Neuronal stem cell (in vitro differentiated cells): ENCODE data around the gene PCID2.

Source experiments
- DNase-seq: peaks from one replicate; pipeline ENCODE4 v3.0.0-alpha.2; 2013; ENCODE audit warnings: low spot score
- H2AFZ ChIP-seq: one replicate; pipeline ENCODE4 v1.6.1; 2013; ENCODE audit warnings: mild to moderate bottlenecking, low read length, inconsistent platforms
- H2AK5ac ChIP-seq: 2 replicates; pipeline ENCODE4 v1.6.1; 2013; ENCODE audit warnings: low read depth, mild to moderate bottlenecking, inconsistent platforms, low read length, moderate library complexity, mixed read lengths
- H2BK120ac ChIP-seq: 2 replicates; pipeline ENCODE4 v1.6.1; 2013; ENCODE audit warnings: low read depth, mild to moderate bottlenecking, inconsistent platforms, low read length, moderate library complexity, mixed read lengths
- H2BK12ac ChIP-seq: one replicate; pipeline ENCODE4 v1.6.1; 2013; ENCODE audit warnings: low read length, inconsistent platforms
- H2BK15ac ChIP-seq: 2 replicates; pipeline ENCODE4 v1.6.1; 2013; ENCODE audit warnings: mild to moderate bottlenecking, low read length, inconsistent platforms, mixed read lengths
- H2BK5ac ChIP-seq: one replicate; pipeline ENCODE4 v1.6.1; 2013; ENCODE audit warnings: inconsistent platforms, mild to moderate bottlenecking, low read length, moderate library complexity
- H3K14ac ChIP-seq: one replicate; pipeline ENCODE4 v1.6.1; 2013; ENCODE audit warnings: low read length, inconsistent platforms
- H3K18ac ChIP-seq: 2 replicates; pipeline ENCODE4 v1.6.1; 2013; ENCODE audit warnings: low read length, inconsistent platforms
- H3K23ac ChIP-seq: 2 replicates; pipeline ENCODE4 v1.6.1; 2013; ENCODE audit warnings: low read depth, mild to moderate bottlenecking, mixed read lengths, low read length, inconsistent platforms; ENCODE audit not compliant: poor library complexity
- H3K27ac ChIP-seq: replicated peaks from 3 replicates; pipeline ENCODE4 v1.5.1; 2013; ENCODE audit warnings: low read length, inconsistent platforms
- H3K27me3 ChIP-seq, 3 experiments: 2 replicates each; pipeline ENCODE4 v1.6.1; 2013; ENCODE audit warnings: low read length in 3 of 3, mild to moderate bottlenecking in 2 of 3, inconsistent platforms in 1 of 3, low read depth in 1 of 3, mixed read lengths in 1 of 3, moderate library complexity in 1 of 3; ENCODE audit not compliant: control insufficient read depth in 3 of 3, insufficient read depth in 3 of 3
- H3K36me3 ChIP-seq, 2 donors: replicated peaks in 1 of 2; 2 replicates each; pipeline ENCODE4 v1.6.1; 2013; ENCODE audit warnings: low read length in 2 of 2; ENCODE audit not compliant: control insufficient read depth in 2 of 2, insufficient read depth in 2 of 2
- H3K4ac ChIP-seq: 2 replicates; pipeline ENCODE4 v1.6.1; 2013; ENCODE audit warnings: inconsistent platforms, mild to moderate bottlenecking, low read length, moderate library complexity
- H3K4me1 ChIP-seq, 2 donors: 1 replicate in 1 of 2; 2 replicates in 1 of 2; pipeline ENCODE4 v1.6.1; 2013; ENCODE audit warnings: low read length in 2 of 2, low read depth in 1 of 2; ENCODE audit not compliant: control insufficient read depth in 2 of 2, insufficient read depth in 1 of 2
- H3K4me2 ChIP-seq: one replicate; pipeline ENCODE4 v1.6.1; 2013; ENCODE audit warnings: mild to moderate bottlenecking, low read length, inconsistent platforms; ENCODE audit not compliant: insufficient read depth, poor library complexity, severe bottlenecking
- H3K4me3 ChIP-seq, 2 donors: 2 replicates each; pipeline ENCODE4 v1.5.1; 2013; ENCODE audit warnings: low read length in 2 of 2, mild to moderate bottlenecking in 2 of 2, inconsistent platforms in 1 of 2, moderate library complexity in 1 of 2
- H3K79me1 ChIP-seq: one replicate; pipeline ENCODE4 v1.6.1; 2013; ENCODE audit warnings: low read depth, mild to moderate bottlenecking, inconsistent platforms, low read length, moderate library complexity
- H3K9ac ChIP-seq: one replicate; pipeline ENCODE4 v1.6.1; 2013; ENCODE audit warnings: mild to moderate bottlenecking, low read depth, low read length, inconsistent platforms; ENCODE audit not compliant: poor library complexity
- H3K9me3 ChIP-seq, 2 donors: replicated peaks in 1 of 2; 2 replicates each; pipeline versions ENCODE3 to v1.6.1; 2013; ENCODE audit warnings: low read length in 2 of 2, mild to moderate bottlenecking in 2 of 2, inconsistent platforms in 1 of 2, low read depth in 1 of 2, mixed read lengths in 1 of 2, moderate library complexity in 1 of 2; ENCODE audit not compliant: control insufficient read depth in 2 of 2, insufficient read depth in 1 of 2
- H4K8ac ChIP-seq: one replicate; pipeline ENCODE4 v1.6.1; 2013; ENCODE audit warnings: low read depth, mild to moderate bottlenecking, inconsistent platforms, low read length, moderate library complexity
- H4K91ac ChIP-seq: one replicate; pipeline ENCODE4 v1.6.1; 2013; ENCODE audit warnings: low read length, low read depth, mild to moderate bottlenecking, inconsistent platforms; ENCODE audit not compliant: poor library complexity
- WGBS, 2 donors: extraction: QIAGEN DNeasy Blood & Tissue Kit; methylation state at CpG; one replicate each; pipeline ENCODE4 v1.1.7; 2013; ENCODE audit warnings: missing lambda C conversion rate in 2 of 2, mixed read lengths in 1 of 2; ENCODE audit not compliant: insufficient read length in 2 of 2, insufficient replicate concordance in 1 of 2; ENCODE audit errors: extremely low coverage in 2 of 2; 5-methylcytosine and 5-hydroxymethylcytosine counted together

Gene PCID2

GRCh38 chr13:113145496-113145895, 63.0 kb downstream of the PCID2 start:
- no peak overlapping the region for H2BK5ac ChIP-seq
- no peak overlapping the region for H3K4ac ChIP-seq
- no CpG with 5 or more reads among the region's 12 CpGs for WGBS, 2 donors
- no peak overlapping the region for H3K27ac ChIP-seq
- no peak overlapping the region for H4K91ac ChIP-seq
- H3K9me3 ChIP-seq: no peaks in the 10 kb centered on the region
- H2BK120ac ChIP-seq: no peak overlapping the region
- no peak overlapping the region for H3K9ac ChIP-seq
- peaks cover 3% of the 10 kb centered on the region for H3K79me1 ChIP-seq
- H3K4me3 ChIP-seq: no peak overlapping the region
- no peaks in the 10 kb centered on the region for H3K27me3 ChIP-seq
- H2AK5ac ChIP-seq: no peak overlapping the region
- no peak overlapping the region for H2AFZ ChIP-seq
- H2BK15ac ChIP-seq: no peak overlapping the region
- no peak overlapping the region for H3K4me2 ChIP-seq
- H4K8ac ChIP-seq: no peak overlapping the region
- no peak overlapping the region for H2BK12ac ChIP-seq
- no peaks in the 10 kb centered on the region for H3K36me3 ChIP-seq
- H3K18ac ChIP-seq: no peak overlapping the region
- DNase-seq: no peak
- H3K23ac ChIP-seq: no peak overlapping the region
- H3K14ac ChIP-seq: no peak overlapping the region
- peaks cover 0 to 7% of the 10 kb centered on the region in 2 donors for H3K4me1 ChIP-seq

GRCh38 chr13:113144255-113144629, 64.2 kb downstream of the PCID2 start:
- Histone ChIP-seq H3K23ac (no peak overlapping the region), H3K14ac (no peak overlapping the region), H2AK5ac (peak overlapping the region; percentile 77), H2BK12ac (peak overlapping the region; percentile 88), H3K4me1 (peaks cover 0 to 7% of the 10 kb centered on the region in 2 donors), H3K9ac (peak overlapping the region; percentile 63), H3K4me2 (no peak overlapping the region), H3K18ac (peak overlapping the region; percentile 86), H4K91ac (no peak overlapping the region), H2BK120ac (peak overlapping the region; percentile 6), H3K36me3 (no peaks in the 10 kb centered on the region), H2BK15ac (peak overlapping the region; percentile 97), H4K8ac (peak overlapping the region; percentile 29), H3K4ac (peak overlapping the region; percentile 0), H2AFZ (no peak overlapping the region), H3K9me3 (no peaks in the 10 kb centered on the region), H3K4me3 (no peak overlapping the region), H3K79me1 (peaks cover 3% of the 10 kb centered on the region), H3K27ac (no peak overlapping the region), H3K27me3 (peaks cover 0 to 1% (median 0%) of the 10 kb centered on the region in 3 experiments), H2BK5ac (peak overlapping the region; percentile 83)
- DNase-seq: no peak
- no CpG with 5 or more reads among the region's 12 CpGs for WGBS, 2 donors

GRCh38 chr13:113143466-113144254, 64.8 kb downstream of the PCID2 start:
- H2BK12ac ChIP-seq: peak overlapping the region; percentile 88
- peak overlapping the region; percentile 0 for H3K4ac ChIP-seq
- peaks cover 0 to 9% of the 10 kb centered on the region in 2 donors for H3K4me1 ChIP-seq
- peak overlapping the region; percentile 77 for H2AK5ac ChIP-seq
- H2BK5ac ChIP-seq: peak overlapping the region; percentile 83
- no peaks in the 10 kb centered on the region for H3K9me3 ChIP-seq
- no peak overlapping the region for H3K4me2 ChIP-seq
- H3K14ac ChIP-seq: peak overlapping the region; percentile 10
- peaks cover 0 to 7% (median 0%) of the 10 kb centered on the region in 3 experiments for H3K27me3 ChIP-seq
- peak overlapping the region; percentile 80 for H3K9ac ChIP-seq
- H4K91ac ChIP-seq: no peak overlapping the region
- peak overlapping the region; percentile 6 for H2BK120ac ChIP-seq
- H3K18ac ChIP-seq: peak overlapping the region; percentile 86
- H4K8ac ChIP-seq: peak overlapping the region; percentile 70
- no peak overlapping the region for H3K27ac ChIP-seq
- peak overlapping the region; percentile 97 for H2BK15ac ChIP-seq
- H3K36me3 ChIP-seq: no peaks in the 10 kb centered on the region
- H3K4me3 ChIP-seq: no peak overlapping the region
- peak overlapping the region; percentile 23 for H2AFZ ChIP-seq
- WGBS, 2 donors: no CpG with 5 or more reads among the region's 39 CpGs
- H3K23ac ChIP-seq: peak overlapping the region; percentile 51
- H3K79me1 ChIP-seq: peaks cover 3% of the 10 kb centered on the region
- no peak for DNase-seq

- Histone ChIP-seq H3K23ac (no peak overlapping the region), H3K79me1 (peaks cover 3% of the 10 kb centered on the region), H3K18ac (peak overlapping the region; percentile 60), H3K9me3 (no peaks in the 10 kb centered on the region), H3K9ac (no peak overlapping the region), H2BK15ac (no peak overlapping the region), H3K4me1 (peaks cover 3 to 10% of the 10 kb centered on the region in 2 donors), H2AK5ac (no peak overlapping the region), H3K27me3 (peaks cover 0 to 13% (median 0%) of the 10 kb centered on the region in 3 experiments), H3K14ac (no peak overlapping the region), H2BK12ac (no peak overlapping the region), H3K4ac (no peak overlapping the region), H2BK120ac (no peak overlapping the region), H3K4me3 (no peak overlapping the region), H3K4me2 (no peak overlapping the region), H4K8ac (no peak overlapping the region), H2AFZ (peak overlapping the region; percentile 23), H4K91ac (no peak overlapping the region), H2BK5ac (no peak overlapping the region), H3K36me3 (no peaks in the 10 kb centered on the region), H3K27ac (no peak overlapping the region)
- no CpG with 5 or more reads among the region's 7 CpGs for WGBS, 2 donors
- no peak for DNase-seq
These were observed 65.6 kb downstream of the PCID2 start for GRCh38 chr13:113142876-113143275.
